ENCODE measurements around the gene CHRNE. TPM values are rescaled to one million over a fixed set of nuclear protein-coding genes. Genes with fewer than 3 reads are reported as not detected.

Gene CHRNE
- total and polyA plus RNA-seq, 2 of the 8 experiments (the other 6 are each of a cell fraction or from before 2014, with no cell fraction given) = 0.15 to 0.33 TPM

DNA sequence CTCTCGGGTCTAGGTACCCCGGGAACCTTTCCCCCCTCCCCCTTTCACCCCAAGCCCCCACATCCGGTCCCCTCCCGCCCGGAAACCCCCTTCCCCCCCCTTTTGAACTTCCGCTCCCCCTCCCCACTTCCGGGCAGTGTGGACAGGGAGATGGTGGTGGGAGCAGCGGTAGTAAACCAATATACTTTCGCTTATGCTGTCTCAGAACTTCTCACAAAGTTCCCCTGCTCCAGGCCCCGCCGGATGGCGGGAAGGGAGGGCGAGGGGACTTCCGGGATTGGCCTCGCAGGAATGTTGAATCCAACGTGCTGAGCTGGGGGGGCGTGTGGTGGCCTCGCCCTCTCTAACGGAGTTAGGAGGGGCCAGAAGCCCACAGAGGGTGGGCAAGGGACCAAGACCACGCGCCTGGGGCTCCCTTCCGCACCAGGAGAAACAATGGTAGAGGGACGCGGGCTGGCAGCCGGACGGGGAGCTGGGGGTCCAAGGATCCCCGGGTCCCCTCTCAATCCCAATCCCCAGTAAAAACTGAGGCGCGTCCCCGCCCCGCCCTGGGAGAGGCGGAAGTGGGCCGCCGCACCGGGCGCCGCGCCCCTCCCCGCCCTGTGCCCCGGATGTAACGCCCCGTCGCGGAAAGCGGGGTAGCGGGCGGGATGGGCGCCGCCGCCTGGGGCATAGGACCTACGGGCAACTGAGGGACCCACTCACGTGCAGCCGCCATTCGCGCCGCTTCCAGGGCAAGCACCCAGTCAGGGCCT lies 44.7 kb upstream of the CHRNE start (continued):
- TF ChIP-seq, protein P1, sequence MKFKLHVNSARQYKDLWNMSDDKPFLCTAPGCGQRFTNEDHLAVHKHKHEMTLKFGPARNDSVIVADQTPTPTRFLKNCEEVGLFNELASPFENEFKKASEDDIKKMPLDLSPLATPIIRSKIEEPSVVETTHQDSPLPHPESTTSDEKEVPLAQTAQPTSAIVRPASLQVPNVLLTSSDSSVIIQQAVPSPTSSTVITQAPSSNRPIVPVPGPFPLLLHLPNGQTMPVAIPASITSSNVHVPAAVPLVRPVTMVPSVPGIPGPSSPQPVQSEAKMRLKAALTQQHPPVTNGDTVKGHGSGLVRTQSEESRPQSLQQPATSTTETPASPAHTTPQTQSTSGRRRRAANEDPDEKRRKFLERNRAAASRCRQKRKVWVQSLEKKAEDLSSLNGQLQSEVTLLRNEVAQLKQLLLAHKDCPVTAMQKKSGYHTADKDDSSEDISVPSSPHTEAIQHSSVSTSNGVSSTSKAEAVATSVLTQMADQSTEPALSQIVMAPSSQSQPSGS (IDR thresholded peaks at IDR 0.05; ENCODE audit: low read length) = peak; percentile 71; the same call in 1 of the 2 replicates
- TF ChIP-seq RNF2 (IDR thresholded peaks at IDR 0.05; ENCODE audit: borderline replicate concordance, low read depth, low read length, missing control alignments, poor library complexity, severe bottlenecking) (no peak), POLR2A (IDR thresholded peaks at IDR 0.05; ENCODE audit: control extremely low read depth in 1 of 2, low read depth in 2 of 2, low read length in 2 of 2) (peak; percentile 61 to 66; a peak in 2 of 3 replicates), ASH2L (IDR thresholded peaks at IDR 0.05; ENCODE audit: low read length) (peak; percentile 36), SIX5 (IDR thresholded peaks at IDR 0.05; ENCODE audit: low read depth, low read length) (no peak), POLR2AphosphoS5 (IDR thresholded peaks at IDR 0.05; ENCODE audit: low read depth, low read length) (peak; percentile 76), KDM4A (IDR thresholded peaks at IDR 0.05; ENCODE audit: low read depth, low read length, severe bottlenecking) (peak; percentile 24)
- TF ChIP-seq, protein P2, sequence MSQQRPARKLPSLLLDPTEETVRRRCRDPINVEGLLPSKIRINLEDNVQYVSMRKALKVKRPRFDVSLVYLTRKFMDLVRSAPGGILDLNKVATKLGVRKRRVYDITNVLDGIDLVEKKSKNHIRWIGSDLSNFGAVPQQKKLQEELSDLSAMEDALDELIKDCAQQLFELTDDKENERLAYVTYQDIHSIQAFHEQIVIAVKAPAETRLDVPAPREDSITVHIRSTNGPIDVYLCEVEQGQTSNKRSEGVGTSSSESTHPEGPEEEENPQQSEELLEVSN (IDR thresholded peaks at IDR 0.05) = peak; percentile 74

Measured in H1 (cell line).